Raji (cell line): ENCODE results near the gene RANBP9.

ENCODE experiments used
- POLR2A ChIP-seq: IDR thresholded peaks from 2 replicates; pipeline ENCODE4 v1.6.1; 2011; ENCODE audit warnings: low read depth, low read length, control low read depth; ENCODE audit not compliant: insufficient read depth

The RANBP9 gene

GRCh38 chr6:13694562-13694961, 17.1 kb downstream of the RANBP9 start:
- TF ChIP-seq POLR2A, result no peak

- TF ChIP-seq POLR2A, result no peak
Measured at GRCh38 chr6:13689511-13690256, 22.0 kb downstream of the RANBP9 start.

- no peak for TF ChIP-seq POLR2A
Measured at GRCh38 chr6:13688692-13689196, 22.9 kb downstream of the RANBP9 start.

GRCh38 chr6:13687917-13688351, 23.7 kb downstream of the RANBP9 start:
- no peak for TF ChIP-seq POLR2A

- TF ChIP-seq POLR2A, result no peak
Measured at GRCh38 chr6:13684855-13685254, 26.8 kb downstream of the RANBP9 start.

GRCh38 chr6:13683038-13683437, 28.6 kb downstream of the RANBP9 start:
- no peak for TF ChIP-seq POLR2A

- TF ChIP-seq POLR2A, result no peak
Measured at GRCh38 chr6:13682346-13682745, 29.3 kb downstream of the RANBP9 start.

GRCh38 chr6:13681305-13682061, 30.2 kb downstream of the RANBP9 start:
- no peak for TF ChIP-seq POLR2A

GRCh38 chr6:13680448-13680968, 31.1 kb downstream of the RANBP9 start:
- no peak for TF ChIP-seq POLR2A

- TF ChIP-seq POLR2A, result no peak
Measured at GRCh38 chr6:13679996-13680395, 31.6 kb downstream of the RANBP9 start.

- TF ChIP-seq POLR2A, result no peak
Measured at GRCh38 chr6:13678255-13678983, 33.2 kb downstream of the RANBP9 start.

- TF ChIP-seq POLR2A, result no peak
Measured at GRCh38 chr6:13677878-13678254, 33.8 kb downstream of the RANBP9 start.

GRCh38 chr6:13676551-13677156, 35.0 kb downstream of the RANBP9 start:
- TF ChIP-seq POLR2A, result no peak

GRCh38 chr6:13674533-13675190, 37.0 kb downstream of the RANBP9 start:
- no peak for TF ChIP-seq POLR2A
